C4-2B (cell line): ENCODE measurements around the gene GSK3A.

ENCODE experiments used
- ZFX ChIP-seq: fragments of 450-650 bp; IDR thresholded peaks from 2 replicates; pipeline ENCODE4 v1.6.1; 2017
- TF ChIP-seq, protein P1 (sequence below): fragments of 450-650 bp; conservative IDR thresholded peaks from 2 replicates; pipeline ENCODE4 v1.5.1; 2017; ENCODE audit warnings: mild to moderate bottlenecking

DNA sequence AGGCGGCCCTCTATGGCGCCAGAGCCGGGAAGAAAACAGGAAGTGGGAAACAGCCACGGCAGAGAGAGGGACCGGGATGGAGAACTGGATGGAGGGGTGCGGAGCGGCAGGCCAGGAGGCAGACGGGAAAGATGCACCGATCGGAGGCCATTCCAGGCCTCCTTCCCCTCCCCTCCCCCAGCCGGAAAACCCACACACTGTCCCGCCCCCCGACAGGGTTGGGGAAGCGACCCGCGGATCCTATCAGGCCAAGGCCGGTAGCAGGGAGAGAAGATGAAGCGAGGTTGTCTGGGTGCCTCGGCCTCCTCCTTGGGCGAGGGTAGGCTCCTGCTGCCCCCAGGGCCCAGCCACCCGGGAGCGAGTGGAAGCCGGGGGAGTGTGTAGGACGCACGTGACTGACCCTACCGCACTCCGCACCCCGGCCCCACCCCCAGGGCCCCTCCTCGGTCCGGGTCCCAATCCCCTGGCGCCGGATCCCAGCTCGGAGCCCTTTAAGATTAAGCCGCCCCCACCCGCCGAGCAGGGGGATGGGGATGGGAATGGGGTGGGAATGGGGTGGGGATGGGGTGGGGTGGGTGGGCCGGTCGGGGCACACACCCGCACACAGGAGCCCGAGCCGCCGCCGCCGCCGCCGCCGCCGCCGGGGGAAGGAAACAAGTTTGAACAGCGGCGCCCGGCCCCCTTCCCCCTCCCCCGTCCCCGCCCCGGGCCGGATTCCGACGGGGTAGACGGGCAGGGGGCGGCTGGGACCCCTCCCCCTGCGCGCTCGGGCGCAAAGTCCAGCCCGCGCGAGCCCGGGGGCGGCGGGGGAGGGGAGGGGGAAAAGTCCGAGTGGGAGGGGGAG lies 11.1 kb upstream of the GSK3A start:
- TF ChIP-seq, protein P1, sequence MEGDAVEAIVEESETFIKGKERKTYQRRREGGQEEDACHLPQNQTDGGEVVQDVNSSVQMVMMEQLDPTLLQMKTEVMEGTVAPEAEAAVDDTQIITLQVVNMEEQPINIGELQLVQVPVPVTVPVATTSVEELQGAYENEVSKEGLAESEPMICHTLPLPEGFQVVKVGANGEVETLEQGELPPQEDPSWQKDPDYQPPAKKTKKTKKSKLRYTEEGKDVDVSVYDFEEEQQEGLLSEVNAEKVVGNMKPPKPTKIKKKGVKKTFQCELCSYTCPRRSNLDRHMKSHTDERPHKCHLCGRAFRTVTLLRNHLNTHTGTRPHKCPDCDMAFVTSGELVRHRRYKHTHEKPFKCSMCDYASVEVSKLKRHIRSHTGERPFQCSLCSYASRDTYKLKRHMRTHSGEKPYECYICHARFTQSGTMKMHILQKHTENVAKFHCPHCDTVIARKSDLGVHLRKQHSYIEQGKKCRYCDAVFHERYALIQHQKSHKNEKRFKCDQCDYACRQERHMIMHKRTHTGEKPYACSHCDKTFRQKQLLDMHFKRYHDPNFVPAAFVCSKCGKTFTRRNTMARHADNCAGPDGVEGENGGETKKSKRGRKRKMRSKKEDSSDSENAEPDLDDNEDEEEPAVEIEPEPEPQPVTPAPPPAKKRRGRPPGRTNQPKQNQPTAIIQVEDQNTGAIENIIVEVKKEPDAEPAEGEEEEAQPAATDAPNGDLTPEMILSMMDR, result no peak
- no peak for TF ChIP-seq ZFX
